Cardiac fibroblast (primary cell): Measurements from ENCODE around the gene GOLT1A.

Source experiments
- DNase-seq, 2 donors: peaks; one replicate each; pipeline versions ENCODE4 v3.0.0 to v3.0.0-alpha.2; 2010; ENCODE audit warnings: low read depth in 2 of 2
- H3K4me3 ChIP-seq, 2 donors: replicated peaks in 1 of 2; 1 replicate in 1 of 2; 2 replicates in 1 of 2; pipeline ENCODE4 v1.5.1; 2011; ENCODE audit warnings: low read depth in 2 of 2, low read length in 2 of 2, mild to moderate bottlenecking in 2 of 2, moderate library complexity in 1 of 2
- CTCF ChIP-seq: IDR thresholded peaks from one replicate; pipeline ENCODE4 v1.5.1; 2011; ENCODE audit warnings: low read depth, mild to moderate bottlenecking, low read length, inconsistent platforms

GOLT1A gene

GRCh38 chr1:204255966-204256365, 42.2 kb upstream of the GOLT1A start:
- no peak for TF ChIP-seq CTCF
- peak; percentile 15 to 51 for DNase-seq
- no peak overlapping the region for H3K4me3 ChIP-seq

- TF ChIP-seq CTCF, result no peak
- no peak overlapping the region for H3K4me3 ChIP-seq
- DNase-seq, result no peak
Measured at GRCh38 chr1:204255225-204255624, 41.4 kb upstream of the GOLT1A start.

- peak; percentile 67 to 79 for DNase-seq
- no peak overlapping the region for H3K4me3 ChIP-seq
- no peak for TF ChIP-seq CTCF
Measured at GRCh38 chr1:204254031-204254661, 40.4 kb upstream of the GOLT1A start.

- H3K4me3 ChIP-seq, result no peak overlapping the region
- no peak for DNase-seq
- TF ChIP-seq CTCF, result no peak
Measured at GRCh38 chr1:204251926-204252689, 38.3 kb upstream of the GOLT1A start.

- no peak for TF ChIP-seq CTCF
- H3K4me3 ChIP-seq, result no peak overlapping the region
- no peak for DNase-seq
Measured at GRCh38 chr1:204251286-204251685, 37.5 kb upstream of the GOLT1A start.

- no peak for TF ChIP-seq CTCF
- no peak for DNase-seq
- H3K4me3 ChIP-seq, result no peak overlapping the region
Measured at GRCh38 chr1:204250428-204251030, 36.7 kb upstream of the GOLT1A start.
